Spinal cord (tissue), 10 donors: Measurements from ENCODE around the gene CARMIL3. TPM values are rescaled to one million over a fixed set of nuclear protein-coding genes. Genes with fewer than 3 reads are reported as not detected.
A peak's percentile ranks its signal among the peaks of the same experiment; 100 is the strongest.
"Not testable (repeated sequence)": the region's sequence is repeated elsewhere in the genome, so short reads cannot be mapped to it uniquely, and the experiment has no call there.

Source experiments
- DNase-seq, 6 donors: peaks; one replicate each; pipeline versions ENCODE4 v3.0.0 to v3.0.0-alpha.2; 2013 to 2015; ENCODE audit warnings: low spot score in 6 of 6, low read depth in 4 of 6
- H3K27ac ChIP-seq: one replicate; pipeline ENCODE4 v1.5.1; 2013; ENCODE audit warnings: low read depth, low read length, control low read depth
- H3K27me3 ChIP-seq: one replicate; pipeline ENCODE4 v1.6.1; 2013; ENCODE audit warnings: low read length; ENCODE audit not compliant: control insufficient read depth, insufficient read depth
- H3K36me3 ChIP-seq: one replicate; pipeline ENCODE4 v1.6.1; 2013; ENCODE audit warnings: low read length; ENCODE audit not compliant: control insufficient read depth, insufficient read depth
- H3K4me1 ChIP-seq: one replicate; pipeline ENCODE4 v1.6.1; 2013; ENCODE audit warnings: low read length; ENCODE audit not compliant: control insufficient read depth, insufficient read depth
- H3K4me3 ChIP-seq: one replicate; pipeline ENCODE4 v1.5.1; 2013; ENCODE audit warnings: low read depth, low read length, control low read depth
- H3K9me3 ChIP-seq: one replicate; pipeline ENCODE4 v1.6.1; 2013; ENCODE audit warnings: low read length; ENCODE audit not compliant: control insufficient read depth, insufficient read depth
- WGBS: methylation state at CpG from one replicate; pipeline ENCODE4 v1.1.5; 2013; ENCODE audit warnings: missing lambda C conversion rate; ENCODE audit not compliant: insufficient coverage; 5-methylcytosine and 5-hydroxymethylcytosine counted together
- long read RNA-seq, 4 donors: transcript quantifications; one replicate each; lab custom pipeline, GENCODE V29; 2026
- polyA plus RNA-seq, 2 donors: library from polyadenylated mRNA; unstranded; fragments of 120-200 nt; gene quantifications; one replicate each; pipeline ENCODE4 v1.2.1, GENCODE V29; 2013; ENCODE audit not compliant: insufficient read length in 2 of 2
- total RNA-seq, 2 donors: library from RNA; depleted of rRNA in 1 of 2; stranded (reverse); fragments of 120-200 nt in 1 of 2; fragments of >200 nt in 1 of 2; gene quantifications; one replicate each; pipeline versions ENCODE4 v1.2.3 to v1.2.4, GENCODE V29; 2013 to 2014
- donor health status: healthy.

CARMIL3 gene, protein sequence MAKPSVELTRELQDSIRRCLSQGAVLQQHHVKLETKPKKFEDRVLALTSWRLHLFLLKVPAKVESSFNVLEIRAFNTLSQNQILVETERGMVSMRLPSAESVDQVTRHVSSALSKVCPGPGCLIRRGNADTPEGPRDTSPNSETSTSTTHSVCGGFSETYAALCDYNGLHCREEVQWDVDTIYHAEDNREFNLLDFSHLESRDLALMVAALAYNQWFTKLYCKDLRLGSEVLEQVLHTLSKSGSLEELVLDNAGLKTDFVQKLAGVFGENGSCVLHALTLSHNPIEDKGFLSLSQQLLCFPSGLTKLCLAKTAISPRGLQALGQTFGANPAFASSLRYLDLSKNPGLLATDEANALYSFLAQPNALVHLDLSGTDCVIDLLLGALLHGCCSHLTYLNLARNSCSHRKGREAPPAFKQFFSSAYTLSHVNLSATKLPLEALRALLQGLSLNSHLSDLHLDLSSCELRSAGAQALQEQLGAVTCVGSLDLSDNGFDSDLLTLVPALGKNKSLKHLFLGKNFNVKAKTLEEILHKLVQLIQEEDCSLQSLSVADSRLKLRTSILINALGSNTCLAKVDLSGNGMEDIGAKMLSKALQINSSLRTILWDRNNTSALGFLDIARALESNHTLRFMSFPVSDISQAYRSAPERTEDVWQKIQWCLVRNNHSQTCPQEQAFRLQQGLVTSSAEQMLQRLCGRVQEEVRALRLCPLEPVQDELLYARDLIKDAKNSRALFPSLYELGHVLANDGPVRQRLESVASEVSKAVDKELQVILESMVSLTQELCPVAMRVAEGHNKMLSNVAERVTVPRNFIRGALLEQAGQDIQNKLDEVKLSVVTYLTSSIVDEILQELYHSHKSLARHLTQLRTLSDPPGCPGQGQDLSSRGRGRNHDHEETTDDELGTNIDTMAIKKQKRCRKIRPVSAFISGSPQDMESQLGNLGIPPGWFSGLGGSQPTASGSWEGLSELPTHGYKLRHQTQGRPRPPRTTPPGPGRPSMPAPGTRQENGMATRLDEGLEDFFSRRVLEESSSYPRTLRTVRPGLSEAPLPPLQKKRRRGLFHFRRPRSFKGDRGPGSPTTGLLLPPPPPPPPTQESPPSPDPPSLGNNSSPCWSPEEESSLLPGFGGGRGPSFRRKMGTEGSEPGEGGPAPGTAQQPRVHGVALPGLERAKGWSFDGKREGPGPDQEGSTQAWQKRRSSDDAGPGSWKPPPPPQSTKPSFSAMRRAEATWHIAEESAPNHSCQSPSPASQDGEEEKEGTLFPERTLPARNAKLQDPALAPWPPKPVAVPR (N-terminal part only)
- total RNA-seq (10 to 100 TPM; 10.2 to 11.9 TPM), polyA plus RNA-seq (10 to 100 TPM; 32.9 to 43.2 TPM)
- long read RNA-seq, donor 1: 0 reads
- long read RNA-seq, donor 2, partial matches to known transcripts: 0 of 1 reads
- long read RNA-seq, donor 2, other reads (novel, unspliced or antisense): 0 of 1 reads
- long read RNA-seq, donor 3: 0 reads
- long read RNA-seq, donor 4: 0 reads

DNA sequence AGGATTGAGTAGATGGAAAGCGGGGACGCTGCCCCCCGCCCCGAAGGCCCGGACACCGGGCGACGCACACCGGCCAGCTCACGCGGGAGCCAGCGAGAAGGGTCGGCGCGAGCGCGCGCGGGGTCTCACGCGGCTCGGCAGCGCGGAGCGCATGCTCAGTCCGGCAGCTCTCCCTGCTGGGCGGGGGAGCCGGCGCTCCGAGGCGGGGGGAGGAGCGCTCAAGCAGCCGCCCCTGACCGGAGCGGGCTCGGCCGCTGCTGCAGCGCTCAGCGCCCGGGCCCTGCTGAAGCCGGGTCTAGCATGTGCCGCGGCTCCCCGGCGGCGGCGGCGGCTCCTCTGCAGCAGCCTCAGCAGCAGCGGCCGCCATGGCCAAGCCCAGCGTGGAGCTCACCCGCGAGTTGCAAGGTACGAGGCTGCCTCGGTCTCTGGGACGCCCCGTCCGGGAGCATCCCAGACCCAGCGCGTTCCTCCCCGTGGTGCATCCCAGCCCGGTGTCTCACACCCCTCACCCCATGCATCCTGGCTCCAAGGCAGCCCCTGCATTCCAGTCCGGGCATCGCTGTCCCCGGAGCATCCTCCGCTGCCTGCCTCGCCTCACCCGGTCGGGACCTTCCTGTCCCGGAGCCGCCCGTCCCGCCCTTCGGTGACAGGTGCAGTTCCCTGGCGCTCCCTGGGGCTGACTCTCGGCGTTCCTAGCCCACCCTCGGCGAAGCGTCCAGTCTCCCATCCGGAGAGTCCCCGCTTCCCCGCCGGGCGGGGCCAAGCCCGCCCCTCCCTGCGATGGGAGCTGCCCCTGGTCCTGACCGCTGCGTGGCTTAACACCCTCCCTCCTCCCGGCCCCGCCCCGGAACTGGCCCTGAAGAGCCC, at the start of gene CARMIL3:
CARMIL3 (plus strand) TSS at position 221 of the 867 bp plus-strand sequence; CDS start at position 366, 145 bp downstream.
- H3K4me3 ChIP-seq: peak within 1 kb of the TSS; percentile 68
- H3K9me3 ChIP-seq: no peaks in the 10 kb centered on the region
- no peaks in the 10 kb centered on the region for H3K27me3 ChIP-seq
- H3K36me3 ChIP-seq: peaks cover 36% of the 10 kb centered on the region
- under 1% methylated on average over 90 of the region's 92 CpGs for WGBS
- H3K27ac ChIP-seq: no peak within 1 kb of the TSS
- peaks cover 25% of the 10 kb centered on the region for H3K4me1 ChIP-seq
- peak; percentile 62 to 95 (median 77) for DNase-seq

DNA sequence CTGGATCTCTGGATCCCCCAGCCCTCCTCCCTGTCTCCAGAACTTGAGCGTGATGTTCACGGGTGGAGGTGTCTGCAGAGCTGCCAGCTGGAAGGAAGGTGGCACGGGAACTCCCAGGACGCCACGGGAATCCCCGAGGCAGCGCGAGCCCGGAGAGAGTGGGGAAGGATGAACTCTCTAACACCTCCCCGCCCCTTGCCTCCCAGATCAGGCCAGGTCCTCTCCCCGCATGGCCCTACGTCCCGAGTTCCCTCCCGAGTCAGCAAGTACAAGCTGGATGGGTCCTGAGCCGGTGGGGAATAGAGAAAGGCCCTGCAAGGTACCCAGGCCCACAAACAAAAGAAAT, 45.4 kb upstream of the CARMIL3 start:
- not testable (repeated sequence) for H3K27ac ChIP-seq
- 0% methylated on average over 1 of the region's 15 CpGs for WGBS

DNA sequence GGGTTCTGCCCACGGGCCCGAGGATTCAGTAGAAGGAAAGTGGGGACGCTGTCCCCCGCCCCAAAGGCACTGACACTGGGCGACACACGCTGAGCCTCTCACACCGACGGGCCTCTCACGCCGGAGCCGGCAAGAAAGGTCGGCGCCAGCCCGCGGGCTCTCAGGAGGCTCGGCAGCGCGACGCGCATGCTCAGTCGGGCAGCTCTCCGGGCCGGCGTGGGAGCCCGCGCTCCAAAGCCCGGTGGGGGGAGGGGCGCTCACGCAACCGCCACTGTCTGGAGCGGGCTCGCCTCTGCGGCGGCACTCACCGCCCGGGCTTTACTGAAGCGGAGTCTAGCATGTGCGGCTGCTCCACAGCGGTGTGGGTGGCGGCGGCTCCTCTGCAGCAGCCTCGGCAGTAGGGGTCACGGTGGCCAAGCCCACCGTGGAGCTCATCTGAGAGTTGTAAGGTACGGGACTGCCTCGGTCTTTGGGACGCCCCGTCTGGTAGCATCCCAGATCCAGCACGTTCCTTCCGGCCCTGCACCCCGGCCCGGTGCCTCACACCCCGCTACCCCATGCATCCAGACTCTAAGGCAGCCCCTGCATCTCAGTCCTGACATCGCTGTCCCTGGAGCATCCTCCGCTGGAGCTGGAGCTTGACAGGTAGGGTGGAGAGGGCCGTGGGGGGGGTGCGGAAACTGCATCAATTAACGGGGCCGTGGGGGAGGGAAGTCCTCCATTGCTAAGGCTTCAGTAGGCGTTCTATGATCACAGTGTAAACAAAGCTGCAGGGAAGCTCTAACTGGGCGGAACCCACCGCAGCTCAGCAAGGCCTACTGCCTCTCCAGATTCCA, 44.8 kb upstream of the CARMIL3 start:
- H3K27ac ChIP-seq, H3K27me3 ChIP-seq, H3K36me3 ChIP-seq, H3K4me1 ChIP-seq, H3K9me3 ChIP-seq: not testable (repeated sequence)
- peak overlapping the region; percentile 32 for H3K4me3 ChIP-seq
- DNase-seq: peak in 2 of 6 donors; percentile 75 to 88
- 2% methylated on average over 28 of the region's 62 CpGs for whole genome bisulfite sequencing

More for the DNA sequence above, 45.4 kb upstream of the CARMIL3 start:
- H3K36me3 ChIP-seq, DNase-seq, H3K4me1 ChIP-seq, H3K27me3 ChIP-seq, H3K9me3 ChIP-seq: not testable (repeated sequence)
- H3K4me3 ChIP-seq: peak overlapping the region; percentile 31

DNA sequence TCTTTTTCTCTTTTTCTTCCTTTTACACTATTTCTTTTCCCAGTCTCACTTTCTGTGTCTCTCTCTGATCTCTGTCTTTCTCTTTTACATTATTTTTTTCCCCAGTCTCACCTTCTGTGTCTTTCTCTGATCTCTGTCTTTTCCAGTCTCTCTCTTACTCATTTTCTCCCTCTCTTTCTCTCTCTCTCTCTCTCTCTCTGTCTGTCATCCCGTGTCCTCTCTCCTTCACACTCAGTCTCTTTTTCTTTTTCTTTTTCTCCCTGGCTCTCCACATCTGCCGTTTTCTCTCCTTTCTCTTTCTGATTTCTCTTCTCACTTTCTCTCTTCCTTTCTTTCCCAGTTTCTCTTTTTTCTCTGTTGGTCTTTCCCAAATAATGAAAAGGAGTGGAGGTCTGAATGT, 40.8 kb upstream of the CARMIL3 start:
- no peak for DNase-seq
- peaks cover 4% of the 10 kb centered on the region for H3K4me1 ChIP-seq
- H3K4me3 ChIP-seq: no peak overlapping the region
- peaks cover 2% of the 10 kb centered on the region for H3K9me3 ChIP-seq
- H3K27me3 ChIP-seq: no peaks in the 10 kb centered on the region
- 57% methylated on average over 1 of the region's 2 CpGs for WGBS
- H3K27ac ChIP-seq: no peak overlapping the region
- peaks cover 2% of the 10 kb centered on the region for H3K36me3 ChIP-seq

DNA sequence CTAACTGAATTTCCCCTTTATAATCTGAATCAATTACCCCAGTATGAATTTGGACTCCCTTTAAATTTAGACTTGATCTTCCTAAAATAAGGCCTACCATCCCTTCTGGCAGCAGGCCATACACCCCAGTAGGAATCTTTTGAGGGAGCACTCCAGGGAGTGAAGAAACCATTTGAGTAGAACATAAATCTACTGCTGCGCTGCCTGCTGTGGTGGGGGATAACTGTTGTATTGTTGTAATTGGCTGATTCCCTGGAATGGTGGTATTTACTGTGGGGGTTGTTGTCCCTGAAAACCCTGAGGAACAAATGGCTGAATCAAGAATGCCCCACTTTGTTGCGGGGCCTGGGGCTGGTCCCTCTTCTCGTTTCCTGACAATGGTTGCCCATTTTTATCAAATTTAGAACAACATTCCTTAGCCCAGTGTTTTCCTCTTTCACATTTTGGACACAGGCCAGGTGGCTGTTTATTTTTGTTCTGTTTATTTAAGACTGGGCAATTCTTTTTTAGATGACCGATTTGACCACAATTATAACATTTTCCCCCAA, 39.0 kb upstream of the CARMIL3 start:
- peak in 2 of 6 donors; percentile 43 for DNase-seq
- H3K27me3 ChIP-seq, H3K36me3 ChIP-seq, H3K27ac ChIP-seq, H3K4me1 ChIP-seq, H3K9me3 ChIP-seq, H3K4me3 ChIP-seq: not testable (repeated sequence)
- WGBS: 17% methylated on average over 1 of the region's 4 CpGs

DNA sequence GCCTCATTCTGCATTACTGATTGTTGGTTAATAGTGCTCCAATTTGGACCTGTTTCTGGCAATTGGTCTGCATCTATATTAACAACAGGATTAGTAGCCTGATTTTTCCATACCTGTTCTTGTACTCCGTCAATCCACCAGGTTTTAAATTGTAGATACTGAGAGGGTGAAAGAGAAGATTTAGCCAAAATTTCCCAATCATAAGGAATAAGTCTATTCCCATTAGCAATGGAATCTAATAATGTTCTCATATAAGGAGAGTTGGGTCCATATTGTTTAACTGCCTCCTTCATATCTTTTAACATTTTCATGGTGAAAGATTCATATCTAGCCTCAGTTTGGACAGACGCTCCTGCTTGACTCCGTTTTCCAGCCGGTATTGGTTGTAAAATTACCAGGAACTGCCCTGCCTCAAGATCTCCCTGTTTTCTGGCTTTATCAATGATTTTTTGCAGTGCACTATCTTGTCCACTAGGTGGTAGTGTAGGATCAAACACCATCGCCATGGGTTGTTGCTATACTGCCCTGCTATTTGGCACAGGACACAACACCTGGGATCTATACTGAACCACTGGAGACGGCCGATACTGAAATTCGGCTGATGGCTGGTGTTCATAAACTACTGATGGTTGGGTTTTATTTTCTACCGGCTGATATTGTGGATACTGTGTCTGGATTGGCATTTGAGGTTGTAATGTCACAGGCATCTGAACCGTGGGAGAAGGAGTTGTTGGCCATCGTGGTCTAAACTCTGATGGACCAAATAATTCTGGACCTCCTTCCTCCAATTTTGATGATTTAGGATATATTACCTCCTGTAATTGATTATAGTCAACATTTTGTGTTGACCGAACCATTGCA, 37.9 kb upstream of the CARMIL3 start:
- H3K27ac ChIP-seq: no peak overlapping the region
- H3K9me3 ChIP-seq: peaks cover 5% of the 10 kb centered on the region
- no peaks in the 10 kb centered on the region for H3K27me3 ChIP-seq
- no peaks in the 10 kb centered on the region for H3K4me1 ChIP-seq
- H3K4me3 ChIP-seq: no peak overlapping the region
- peaks cover 2% of the 10 kb centered on the region for H3K36me3 ChIP-seq
- peak in 2 of 6 donors; percentile 77 to 79 for DNase-seq
- 48% methylated on average over 5 of the region's 12 CpGs for WGBS

DNA sequence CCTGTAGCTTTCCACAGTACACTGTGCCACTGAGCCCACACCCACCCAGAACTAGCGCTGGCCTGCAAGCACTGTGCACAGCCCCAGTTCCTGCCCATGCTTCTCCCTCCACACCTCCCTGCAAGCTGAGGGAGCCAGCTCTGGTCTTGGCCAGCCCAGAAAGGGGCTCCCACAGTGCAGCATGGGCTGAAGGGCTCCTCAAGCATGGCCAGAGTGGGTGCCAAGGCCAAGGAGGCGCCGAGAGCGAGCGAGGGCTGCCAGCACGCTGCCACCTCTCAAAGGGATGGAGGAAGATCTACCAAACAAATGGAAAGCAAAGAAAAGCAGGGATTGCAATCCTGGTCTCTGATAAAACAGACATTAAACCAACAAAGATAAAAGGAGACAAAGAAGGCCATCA, 36.1 kb upstream of the CARMIL3 start:
- WGBS: 100% methylated on average over 1 of the region's 6 CpGs
- not testable (repeated sequence) for H3K27me3 ChIP-seq, H3K9me3 ChIP-seq, H3K4me3 ChIP-seq, DNase-seq, H3K4me1 ChIP-seq, H3K36me3 ChIP-seq, H3K27ac ChIP-seq
